ENCODE data around the gene EXOC3L2. TPM values are rescaled to one million over a fixed set of nuclear protein-coding genes. Genes with fewer than 3 reads are reported as not detected.

EXOC3L2 gene
- total RNA-seq, 1 donor from 2014 or later = 5.5 TPM

- no peak for DNase-seq (ENCODE audit: low spot score)
- H3K4me3 Mint-ChIP-seq (ENCODE audit: unreplicated experiment) = no peak overlapping the region
- no peak for TF ChIP-seq CTCF (IDR thresholded peaks at IDR 0.05; ENCODE audit: unreplicated experiment)
- H3K27ac Mint-ChIP-seq (ENCODE audit: unreplicated experiment) = no peak overlapping the region
- H3K36me3 Mint-ChIP-seq (ENCODE audit: low read depth, unreplicated experiment) = peaks cover 43% of the 10 kb centered on the region
- no peaks in the 10 kb centered on the region for H3K9me3 Mint-ChIP-seq (ENCODE audit: unreplicated experiment)
- peaks cover 10% of the 10 kb centered on the region for H3K4me1 Mint-ChIP-seq (ENCODE audit: unreplicated experiment)
- peaks cover 7% of the 10 kb centered on the region for H3K27me3 Mint-ChIP-seq (ENCODE audit: unreplicated experiment)
Measured at GRCh38 chr19:45267296-45267695, 22.1 kb upstream of the EXOC3L2 start.

GRCh38 chr19:45265375-45265774 lies 20.2 kb upstream of the EXOC3L2 start:
- no peak for TF ChIP-seq CTCF (IDR thresholded peaks at IDR 0.05; ENCODE audit: unreplicated experiment)
- Mint-ChIP-seq H3K27me3 (ENCODE audit: unreplicated experiment) (peaks cover 7% of the 10 kb centered on the region), H3K36me3 (ENCODE audit: low read depth, unreplicated experiment) (peaks cover 37% of the 10 kb centered on the region), H3K4me1 (ENCODE audit: unreplicated experiment) (peaks cover 4% of the 10 kb centered on the region), H3K27ac (ENCODE audit: unreplicated experiment) (peak overlapping the region; percentile 58), H3K4me3 (ENCODE audit: unreplicated experiment) (peak overlapping the region; percentile 60), H3K9me3 (ENCODE audit: unreplicated experiment) (no peaks in the 10 kb centered on the region)
- DNase-seq (ENCODE audit: low spot score) = no peak

- Mint-ChIP-seq H3K9me3 (ENCODE audit: unreplicated experiment) (no peaks in the 10 kb centered on the region), H3K27ac (ENCODE audit: unreplicated experiment) (no peak overlapping the region), H3K27me3 (ENCODE audit: unreplicated experiment) (peaks cover 7% of the 10 kb centered on the region), H3K4me3 (ENCODE audit: unreplicated experiment) (peak overlapping the region; percentile 60), H3K4me1 (ENCODE audit: unreplicated experiment) (peaks cover 4% of the 10 kb centered on the region), H3K36me3 (ENCODE audit: low read depth, unreplicated experiment) (peaks cover 34% of the 10 kb centered on the region)
- no peak for TF ChIP-seq CTCF (IDR thresholded peaks at IDR 0.05; ENCODE audit: unreplicated experiment)
- DNase-seq (ENCODE audit: low spot score) = no peak
Measured at GRCh38 chr19:45264781-45265317, 19.6 kb upstream of the EXOC3L2 start.

GRCh38 chr19:45263013-45263412 lies 17.8 kb upstream of the EXOC3L2 start:
- Mint-ChIP-seq H3K27ac (ENCODE audit: unreplicated experiment) (no peak overlapping the region), H3K36me3 (ENCODE audit: low read depth, unreplicated experiment) (peaks cover 33% of the 10 kb centered on the region), H3K4me1 (ENCODE audit: unreplicated experiment) (peaks cover 4% of the 10 kb centered on the region), H3K27me3 (ENCODE audit: unreplicated experiment) (peaks cover 7% of the 10 kb centered on the region), H3K4me3 (ENCODE audit: unreplicated experiment) (no peak overlapping the region), H3K9me3 (ENCODE audit: unreplicated experiment) (no peaks in the 10 kb centered on the region)
- no peak for DNase-seq (ENCODE audit: low spot score)
- TF ChIP-seq CTCF (IDR thresholded peaks at IDR 0.05; ENCODE audit: unreplicated experiment) = no peak

- DNase-seq (ENCODE audit: low spot score) = no peak
- H3K36me3 Mint-ChIP-seq (ENCODE audit: low read depth, unreplicated experiment) = peaks cover 33% of the 10 kb centered on the region
- H3K4me1 Mint-ChIP-seq (ENCODE audit: unreplicated experiment) = peaks cover 4% of the 10 kb centered on the region
- H3K9me3 Mint-ChIP-seq (ENCODE audit: unreplicated experiment) = no peaks in the 10 kb centered on the region
- no peak for TF ChIP-seq CTCF (IDR thresholded peaks at IDR 0.05; ENCODE audit: unreplicated experiment)
- H3K27ac Mint-ChIP-seq (ENCODE audit: unreplicated experiment) = no peak overlapping the region
- peaks cover 7% of the 10 kb centered on the region for H3K27me3 Mint-ChIP-seq (ENCODE audit: unreplicated experiment)
- H3K4me3 Mint-ChIP-seq (ENCODE audit: unreplicated experiment) = no peak overlapping the region
Measured at GRCh38 chr19:45262570-45262969, 17.4 kb upstream of the EXOC3L2 start.
